HL-60 (cell line): Measurements from ENCODE around the gene NXT1.

ENCODE experiments used
- DNase-seq, 2 experiments: peaks; one replicate each; pipeline ENCODE4 v3.0.0-alpha.2; 2010 to 2020; ENCODE audit warnings: low read depth in 1 of 2, low spot score in 1 of 2
- H3K27ac ChIP-seq: fragments of 250-450 bp; sonication (Bioruptor Pico); replicated peaks from 2 replicates; pipeline ENCODE4 v1.5.1; 2020; ENCODE audit warnings: mild to moderate bottlenecking, moderate library complexity
- H3K27me3 ChIP-seq: fragments of 250-450 bp; sonication (Bioruptor Pico); 2 replicates; pipeline ENCODE4 v1.5.1; 2021; ENCODE audit warnings: mild to moderate bottlenecking, moderate library complexity; ENCODE audit not compliant: insufficient read depth, poor library complexity, severe bottlenecking
- H3K4me3 ChIP-seq: replicated peaks from 2 replicates; pipeline ENCODE4 v1.5.1; 2011; ENCODE audit warnings: mild to moderate bottlenecking, control low read depth, low read length; ENCODE audit not compliant: insufficient read depth
- GABPA ChIP-seq: IDR thresholded peaks from 2 replicates; pipeline ENCODE4 v1.6.1; 2012; ENCODE audit warnings: low read depth
- POLR2AphosphoS5 ChIP-seq: IDR thresholded peaks from 2 replicates; pipeline ENCODE4 v1.6.1; 2012; ENCODE audit warnings: low read depth
- SPI1 ChIP-seq: IDR thresholded peaks from 2 replicates; pipeline ENCODE4 v1.6.1; 2012; ENCODE audit warnings: low read depth, mild to moderate bottlenecking, borderline replicate concordance
- long read RNA-seq: library from polyadenylated mRNA; unstranded; transcript quantifications from one replicate; pipeline ENCODE4 v2.0.0, GENCODE V29; 2020
- TF ChIP-seq, protein P1 (sequence below): IDR thresholded peaks from 2 replicates; pipeline ENCODE4 v1.6.1; 2012; ENCODE audit warnings: low read depth; ENCODE audit not compliant: insufficient replicate concordance
- TF ChIP-seq, protein P2 (sequence below): IDR thresholded peaks from one replicate; pipeline ENCODE4 v1.5.1; 2011; ENCODE audit warnings: low read length, control low read depth, inconsistent platforms; ENCODE audit not compliant: insufficient read depth

NXT1 gene
- long read RNA-seq, transcript NXT1-201 (2 exons, 1,123 nt), result major isoform, 109 of 114 reads
- long read RNA-seq, partial matches to known transcripts, result 0 of 114 reads
- long read RNA-seq, other reads (novel, unspliced or antisense), result 5 of 114 reads

DNA sequence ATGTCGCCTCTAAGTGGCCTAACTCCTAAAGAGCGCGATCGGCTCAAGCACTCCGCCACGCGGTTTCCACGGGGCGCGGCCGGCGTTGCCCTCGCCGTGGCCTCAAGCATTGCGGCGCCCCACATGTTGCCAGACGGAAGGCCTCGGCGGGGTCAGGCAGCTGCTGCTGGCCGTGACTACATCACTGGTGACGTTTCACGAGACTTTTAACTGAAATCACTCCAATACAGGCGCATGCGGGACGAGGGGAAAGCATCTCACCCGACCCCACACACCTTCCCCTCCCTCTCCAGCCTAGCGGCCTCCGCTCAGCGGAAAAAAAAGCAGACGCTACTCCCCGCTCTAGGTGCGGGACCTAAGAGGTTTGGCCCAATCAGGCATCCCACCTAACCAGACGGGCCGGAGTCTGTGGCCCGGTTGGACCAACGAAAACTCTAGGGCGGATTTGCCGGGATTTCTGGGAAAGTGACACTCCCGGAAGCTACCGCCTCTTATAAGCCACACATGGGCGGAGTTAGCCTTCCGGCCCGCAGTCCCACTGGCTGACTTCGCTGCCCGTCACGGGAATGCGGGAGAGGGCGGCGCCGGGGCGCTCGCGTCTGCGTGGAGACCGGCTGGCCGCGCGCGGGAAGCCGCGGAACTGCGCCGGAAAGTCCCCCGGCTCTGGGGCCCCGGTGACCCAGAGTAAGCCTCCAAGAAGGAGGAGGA is at the start of gene NXT1:
Gene NXT1, plus strand, starts transcription at position 596 of the 708 bp plus-strand sequence. CDS start 3,251 bp downstream, outside the sequence.
- TF ChIP-seq, protein P1, sequence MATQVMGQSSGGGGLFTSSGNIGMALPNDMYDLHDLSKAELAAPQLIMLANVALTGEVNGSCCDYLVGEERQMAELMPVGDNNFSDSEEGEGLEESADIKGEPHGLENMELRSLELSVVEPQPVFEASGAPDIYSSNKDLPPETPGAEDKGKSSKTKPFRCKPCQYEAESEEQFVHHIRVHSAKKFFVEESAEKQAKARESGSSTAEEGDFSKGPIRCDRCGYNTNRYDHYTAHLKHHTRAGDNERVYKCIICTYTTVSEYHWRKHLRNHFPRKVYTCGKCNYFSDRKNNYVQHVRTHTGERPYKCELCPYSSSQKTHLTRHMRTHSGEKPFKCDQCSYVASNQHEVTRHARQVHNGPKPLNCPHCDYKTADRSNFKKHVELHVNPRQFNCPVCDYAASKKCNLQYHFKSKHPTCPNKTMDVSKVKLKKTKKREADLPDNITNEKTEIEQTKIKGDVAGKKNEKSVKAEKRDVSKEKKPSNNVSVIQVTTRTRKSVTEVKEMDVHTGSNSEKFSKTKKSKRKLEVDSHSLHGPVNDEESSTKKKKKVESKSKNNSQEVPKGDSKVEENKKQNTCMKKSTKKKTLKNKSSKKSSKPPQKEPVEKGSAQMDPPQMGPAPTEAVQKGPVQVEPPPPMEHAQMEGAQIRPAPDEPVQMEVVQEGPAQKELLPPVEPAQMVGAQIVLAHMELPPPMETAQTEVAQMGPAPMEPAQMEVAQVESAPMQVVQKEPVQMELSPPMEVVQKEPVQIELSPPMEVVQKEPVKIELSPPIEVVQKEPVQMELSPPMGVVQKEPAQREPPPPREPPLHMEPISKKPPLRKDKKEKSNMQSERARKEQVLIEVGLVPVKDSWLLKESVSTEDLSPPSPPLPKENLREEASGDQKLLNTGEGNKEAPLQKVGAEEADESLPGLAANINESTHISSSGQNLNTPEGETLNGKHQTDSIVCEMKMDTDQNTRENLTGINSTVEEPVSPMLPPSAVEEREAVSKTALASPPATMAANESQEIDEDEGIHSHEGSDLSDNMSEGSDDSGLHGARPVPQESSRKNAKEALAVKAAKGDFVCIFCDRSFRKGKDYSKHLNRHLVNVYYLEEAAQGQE, result peak; percentile 44
- TF ChIP-seq POLR2AphosphoS5 (peak; percentile 70), GABPA (peak; percentile 91), SPI1 (no peak)
- peak; percentile 94 to 97 for DNase-seq
- H3K27me3 ChIP-seq, result no peaks in the 10 kb centered on the region
- H3K4me3 ChIP-seq, result peak within 1 kb of the TSS; percentile 80
- peak within 1 kb of the TSS; percentile 90 for H3K27ac ChIP-seq

DNA sequence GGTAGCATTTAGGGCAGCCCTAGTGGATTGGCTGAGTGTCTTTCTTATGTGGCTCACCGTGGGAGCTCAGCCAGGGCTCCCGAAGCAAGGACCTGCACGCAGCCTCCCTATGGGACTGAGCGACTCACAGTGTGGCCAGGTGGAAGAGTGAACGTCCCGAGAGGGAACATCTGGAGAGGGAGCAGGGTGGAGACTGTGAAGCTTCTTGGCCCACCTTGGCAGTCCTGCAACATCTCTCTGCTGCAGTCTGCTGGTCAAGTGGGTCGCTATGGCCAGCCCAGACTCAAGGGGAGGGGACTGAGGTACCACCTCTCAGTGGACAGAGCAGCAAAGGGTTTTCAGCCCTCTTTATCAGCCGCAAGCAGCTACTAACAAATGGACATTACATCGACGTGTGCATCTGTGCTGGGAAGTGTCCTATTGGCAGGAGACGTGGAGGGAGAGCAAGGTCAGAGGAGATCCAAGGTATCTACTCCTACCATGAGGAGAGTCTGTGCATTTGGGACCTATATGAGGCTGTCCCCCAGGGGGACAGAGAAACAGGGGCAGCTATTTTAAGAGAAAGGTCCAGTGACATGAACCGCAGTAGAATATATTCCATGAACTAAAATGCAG is 49.0 kb upstream of the NXT1 start:
- TF ChIP-seq SPI1, result no peak
- TF ChIP-seq POLR2AphosphoS5, result no peak
- TF ChIP-seq, protein P2, sequence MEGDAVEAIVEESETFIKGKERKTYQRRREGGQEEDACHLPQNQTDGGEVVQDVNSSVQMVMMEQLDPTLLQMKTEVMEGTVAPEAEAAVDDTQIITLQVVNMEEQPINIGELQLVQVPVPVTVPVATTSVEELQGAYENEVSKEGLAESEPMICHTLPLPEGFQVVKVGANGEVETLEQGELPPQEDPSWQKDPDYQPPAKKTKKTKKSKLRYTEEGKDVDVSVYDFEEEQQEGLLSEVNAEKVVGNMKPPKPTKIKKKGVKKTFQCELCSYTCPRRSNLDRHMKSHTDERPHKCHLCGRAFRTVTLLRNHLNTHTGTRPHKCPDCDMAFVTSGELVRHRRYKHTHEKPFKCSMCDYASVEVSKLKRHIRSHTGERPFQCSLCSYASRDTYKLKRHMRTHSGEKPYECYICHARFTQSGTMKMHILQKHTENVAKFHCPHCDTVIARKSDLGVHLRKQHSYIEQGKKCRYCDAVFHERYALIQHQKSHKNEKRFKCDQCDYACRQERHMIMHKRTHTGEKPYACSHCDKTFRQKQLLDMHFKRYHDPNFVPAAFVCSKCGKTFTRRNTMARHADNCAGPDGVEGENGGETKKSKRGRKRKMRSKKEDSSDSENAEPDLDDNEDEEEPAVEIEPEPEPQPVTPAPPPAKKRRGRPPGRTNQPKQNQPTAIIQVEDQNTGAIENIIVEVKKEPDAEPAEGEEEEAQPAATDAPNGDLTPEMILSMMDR, result no peak
- H3K27ac ChIP-seq, result no peak overlapping the region
- H3K4me3 ChIP-seq, result no peak overlapping the region
- H3K27me3 ChIP-seq, result no peaks in the 10 kb centered on the region
- DNase-seq, result no peak

DNA sequence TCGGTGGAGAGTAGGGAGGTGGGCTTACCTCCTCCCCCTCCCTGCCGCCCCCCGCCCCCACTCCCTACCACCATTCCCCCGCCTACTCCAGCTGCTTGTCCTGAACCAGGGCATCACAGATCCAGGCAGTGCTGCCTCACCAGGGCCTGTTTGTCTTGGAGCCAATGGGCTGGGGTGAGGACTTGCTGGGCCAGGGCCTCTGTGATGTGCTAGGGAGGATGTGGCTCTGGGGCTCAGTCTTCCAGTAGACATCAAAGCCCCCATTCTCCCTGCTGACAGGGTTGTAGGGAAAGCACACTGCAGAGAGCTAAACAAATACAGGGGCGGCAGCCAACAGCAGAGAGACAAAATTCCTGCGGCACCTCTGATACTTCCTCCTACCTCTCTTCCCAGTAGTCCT is 48.2 kb upstream of the NXT1 start:
- Histone ChIP-seq H3K27me3 (no peaks in the 10 kb centered on the region), H3K4me3 (no peak overlapping the region), H3K27ac (no peak overlapping the region)
- TF ChIP-seq, protein P1, result no peak
- TF ChIP-seq POLR2AphosphoS5, result no peak
- no peak for TF ChIP-seq GABPA
- no peak for TF ChIP-seq SPI1
- TF ChIP-seq, protein P2, result no peak
- no peak for DNase-seq

DNA sequence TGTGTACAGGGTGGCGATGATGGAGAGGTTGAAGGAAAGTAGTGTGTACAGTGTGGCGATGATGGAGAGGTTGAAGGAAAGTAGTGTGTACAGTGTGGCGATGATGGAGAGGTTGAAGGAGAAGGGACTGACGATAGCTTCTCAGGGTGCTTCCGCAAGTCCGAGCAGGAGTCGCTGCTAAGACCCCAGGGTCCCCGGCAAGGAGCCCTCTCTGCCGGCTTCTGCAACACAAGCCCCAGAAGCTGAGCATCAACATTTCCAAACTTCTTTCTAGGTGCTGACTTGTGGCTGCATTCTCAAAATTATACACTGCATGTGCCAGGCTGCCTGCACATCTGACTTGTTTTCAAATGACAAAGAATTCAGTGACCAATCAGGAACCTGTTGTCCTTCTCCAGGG is 47.8 kb upstream of the NXT1 start:
- H3K27ac ChIP-seq, result no peak overlapping the region
- DNase-seq, result no peak
- TF ChIP-seq SPI1 (no peak), GABPA (no peak), POLR2AphosphoS5 (no peak)
- TF ChIP-seq, protein P1, result no peak
- TF ChIP-seq, protein P2, result no peak
- H3K4me3 ChIP-seq, result no peak overlapping the region
- no peaks in the 10 kb centered on the region for H3K27me3 ChIP-seq
